Upper lobe of left lung (tissue), 4 donors: Measurements from ENCODE around the gene VEZT.

ENCODE experiments used
- EP300 ChIP-seq, 4 donors: sonication (generic); formaldehyde crosslinking; IDR thresholded peaks; one replicate each; pipeline ENCODE4 v1.5.1; 2017; ENCODE audit warnings: antibody characterized with exemption in 4 of 4, control low read depth in 2 of 4
- POLR2A ChIP-seq, 4 donors: fragments of 450-650 bp; IDR thresholded peaks; one replicate each; pipeline ENCODE4 v1.5.1; 2016 to 2017; ENCODE audit warnings: antibody characterized with exemption in 4 of 4, mild to moderate bottlenecking in 2 of 4
- POLR2AphosphoS5 ChIP-seq, 2 donors: sonication (generic); formaldehyde crosslinking; IDR thresholded peaks; one replicate each; pipeline ENCODE4 v1.5.1; 2017; ENCODE audit warnings: antibody characterized with exemption in 2 of 2
- TF ChIP-seq, protein P1 (sequence below), 6 experiments: fragments of 450-650 bp in 4 of 6; fragments of 200-600 bp in 2 of 6; sonication (generic) in 2 of 6; IDR thresholded peaks; one replicate each; pipeline ENCODE4 v1.5.1; 2016 to 2019; ENCODE audit warnings: antibody characterized with exemption in 6 of 6

DNA sequence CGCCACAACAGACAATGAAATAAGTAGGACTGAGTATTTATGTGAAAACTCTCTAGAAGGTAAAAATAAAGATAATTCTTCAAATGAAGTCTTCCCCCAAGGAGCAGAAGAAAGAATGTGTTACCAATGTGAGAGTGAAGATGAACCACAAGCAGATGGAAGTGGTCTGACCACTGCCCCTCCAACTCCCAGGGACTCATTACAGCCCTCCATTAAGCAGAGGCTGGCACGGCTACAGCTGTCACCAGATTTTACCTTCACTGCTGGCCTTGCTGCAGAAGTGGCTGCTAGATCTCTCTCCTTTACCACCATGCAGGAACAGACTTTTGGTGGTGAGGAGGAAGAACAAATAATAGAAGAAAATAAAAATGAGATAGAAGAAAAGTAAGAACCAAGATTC lies 82.7 kb downstream of the VEZT start:
- TF ChIP-seq POLR2AphosphoS5 (IDR thresholded peaks at IDR 0.05) (no peak), POLR2A (IDR thresholded peaks at IDR 0.05) (no peak), EP300 (IDR thresholded peaks at IDR 0.05) (no peak)
- TF ChIP-seq, protein P1, sequence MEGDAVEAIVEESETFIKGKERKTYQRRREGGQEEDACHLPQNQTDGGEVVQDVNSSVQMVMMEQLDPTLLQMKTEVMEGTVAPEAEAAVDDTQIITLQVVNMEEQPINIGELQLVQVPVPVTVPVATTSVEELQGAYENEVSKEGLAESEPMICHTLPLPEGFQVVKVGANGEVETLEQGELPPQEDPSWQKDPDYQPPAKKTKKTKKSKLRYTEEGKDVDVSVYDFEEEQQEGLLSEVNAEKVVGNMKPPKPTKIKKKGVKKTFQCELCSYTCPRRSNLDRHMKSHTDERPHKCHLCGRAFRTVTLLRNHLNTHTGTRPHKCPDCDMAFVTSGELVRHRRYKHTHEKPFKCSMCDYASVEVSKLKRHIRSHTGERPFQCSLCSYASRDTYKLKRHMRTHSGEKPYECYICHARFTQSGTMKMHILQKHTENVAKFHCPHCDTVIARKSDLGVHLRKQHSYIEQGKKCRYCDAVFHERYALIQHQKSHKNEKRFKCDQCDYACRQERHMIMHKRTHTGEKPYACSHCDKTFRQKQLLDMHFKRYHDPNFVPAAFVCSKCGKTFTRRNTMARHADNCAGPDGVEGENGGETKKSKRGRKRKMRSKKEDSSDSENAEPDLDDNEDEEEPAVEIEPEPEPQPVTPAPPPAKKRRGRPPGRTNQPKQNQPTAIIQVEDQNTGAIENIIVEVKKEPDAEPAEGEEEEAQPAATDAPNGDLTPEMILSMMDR (IDR thresholded peaks at IDR 0.05), result no peak
